Ovary (tissue), 3 donors: Measurements from ENCODE around the gene STEAP4.

Source experiments
- CTCF ChIP-seq, 3 donors: fragments of 450-650 bp in 2 of 3; fragments of 200-600 bp in 1 of 3; IDR thresholded peaks; one replicate each; pipeline versions ENCODE4 v1.5.1 to v1.8.0; 2016 to 2022; ENCODE audit warnings: antibody characterized with exemption in 3 of 3, mild to moderate bottlenecking in 1 of 3
- EP300 ChIP-seq: sonication (generic); formaldehyde crosslinking; IDR thresholded peaks from one replicate; pipeline ENCODE4 v1.6.1; 2017; ENCODE audit warnings: antibody characterized with exemption
- POLR2A ChIP-seq: fragments of 450-650 bp; IDR thresholded peaks from one replicate; pipeline ENCODE4 v1.6.1; 2017; ENCODE audit warnings: antibody characterized with exemption, mild to moderate bottlenecking, moderate library complexity
- donor health status: DM: no; HTN: no; CAD: no.

- no peak for TF ChIP-seq POLR2A
- no peak for TF ChIP-seq CTCF (IDR thresholded peaks at IDR 0.05)
- TF ChIP-seq EP300, result no peak
These were observed 62.4 kb downstream of the STEAP4 start for GRCh38 chr7:88244258-88244657.
